ENCODE data around the gene TRIP10. TPM values are rescaled to one million over a fixed set of nuclear protein-coding genes. Genes with fewer than 3 reads are reported as not detected.

TRIP10 gene
- total and polyA plus RNA-seq, 10 of the 15 experiments (the other 5 are each of a cell fraction or from before 2014, with no cell fraction given): 0.79 to 54.5 (median 32.5) TPM

- POLR2A ChIA-PET: no interaction called here
- intact Hi-C loops (cut with micrococcal nuclease; ENCODE audit: unreplicated experiment): no loop called here
- RAD21 ChIA-PET (ENCODE audit: unreplicated experiment): no interaction called here
- ATAC-seq: peak; percentile 39
- Histone ChIP-seq H2AFZ (ENCODE audit: control insufficient read depth, low read depth, low read length) (no peak overlapping the region), H3K27me3 (replicated peaks in 1 of 2; ENCODE audit: control insufficient read depth in 2 of 2, insufficient read depth in 2 of 2, low read length in 1 of 2) (no peaks in the 10 kb centered on the region), H3K9me3 (replicated peaks; ENCODE audit: control insufficient read depth, insufficient read depth, low read length) (peaks cover 1% of the 10 kb centered on the region; the same call in 1 of the 3 replicates), H3K36me3 (ENCODE audit: control insufficient read depth in 2 of 2, insufficient read depth in 2 of 2, low read length in 1 of 2) (no peaks in the 10 kb centered on the region), H4K20me1 (ENCODE audit: control insufficient read depth, insufficient read depth) (no peaks in the 10 kb centered on the region), H3K4me2 (ENCODE audit: control insufficient read depth, insufficient read depth) (no peak overlapping the region), H3K9ac (ENCODE audit: control insufficient read depth, insufficient read depth, low read length) (no peak overlapping the region), H3K27ac (ENCODE audit: control insufficient read depth, insufficient read depth) (no peak overlapping the region), H3K4me3 (no peak overlapping the region), H3K4me1 (ENCODE audit: control insufficient read depth, insufficient read depth, low read length) (no peaks in the 10 kb centered on the region), H3K79me2 (ENCODE audit: control insufficient read depth, insufficient read depth, low read length) (no peaks in the 10 kb centered on the region)
- CTCF ChIA-PET: no interaction called here
- BruUV-seq (replicated peaks): no TSS peak
- no peak for FAIRE-seq
- DNase-seq (ENCODE audit: low read depth, low spot score): no peak
- SMC1A ChIA-PET (ENCODE audit: uncharacterized antibody, unreplicated experiment): no interaction called here
- in situ Hi-C loops (cut with MboI): no loop called here
- WGBS (ENCODE audit: insufficient coverage, insufficient replicate concordance, low lambda C conversion rate, missing lambda C conversion rate): 40% methylated on average over 5 of the region's 7 CpGs
- TF ChIP-seq NKRF (conservative IDR thresholded peaks at IDR 0.05): no peak
- no peak for TF ChIP-seq NFYB (IDR thresholded peaks at IDR 0.05; ENCODE audit: insufficient read depth, low read depth, low read length)
- no peak for TF ChIP-seq BACH1 (IDR thresholded peaks at IDR 0.05; ENCODE audit: borderline replicate concordance)
- no peak for TF ChIP-seq RUNX3 (IDR thresholded peaks at IDR 0.05; ENCODE audit: low read length)
- no peak for TF ChIP-seq E4F1 (IDR thresholded peaks at IDR 0.05; ENCODE audit: borderline replicate concordance, partially characterized antibody)
- no peak for TF ChIP-seq ZNF207 (IDR thresholded peaks at IDR 0.05; ENCODE audit: borderline replicate concordance)
- TF ChIP-seq ZBTB4 (CRISPR knock-in tag; IDR thresholded peaks at IDR 0.05): no peak
- no peak for TF ChIP-seq ZBTB11 (CRISPR knock-in tag; IDR thresholded peaks at IDR 0.05)
- TF ChIP-seq RBBP5 (conservative IDR thresholded peaks at IDR 0.05): no peak
- no peak for TF ChIP-seq IKZF2 (IDR thresholded peaks at IDR 0.05)
- TF ChIP-seq GATAD2B (conservative IDR thresholded peaks at IDR 0.05; ENCODE audit: low read depth): no peak
- TF ChIP-seq HDAC2 (IDR thresholded peaks at IDR 0.05): no peak
- no peak for TF ChIP-seq NFYA (IDR thresholded peaks at IDR 0.05; ENCODE audit: borderline replicate concordance, low read depth, low read length)
- TF ChIP-seq MXI1 (IDR thresholded peaks at IDR 0.05; ENCODE audit: low read depth, low read length): no peak
Measured at GRCh38 chr19:6693681-6694080, 45.8 kb upstream of the TRIP10 start.

All from GM12878 (cell line).